ENCODE results near the gene BMP6. TPM values are rescaled to one million over a fixed set of nuclear protein-coding genes. Genes with fewer than 3 reads are reported as not detected.

The BMP6 gene
- total and polyA plus RNA-seq, 2 of the 8 experiments (the other 6 are each of a cell fraction or from before 2014, with no cell fraction given): 2.0 to 2.1 TPM

- TF ChIP-seq PHF8 (conservative IDR thresholded peaks at IDR 0.05; ENCODE audit: low read depth, low read length) (no peak), CTBP2 (IDR thresholded peaks at IDR 0.05; ENCODE audit: borderline replicate concordance, insufficient read depth, insufficient read length, low read length) (no peak)
- TF ChIP-seq, protein P1, sequence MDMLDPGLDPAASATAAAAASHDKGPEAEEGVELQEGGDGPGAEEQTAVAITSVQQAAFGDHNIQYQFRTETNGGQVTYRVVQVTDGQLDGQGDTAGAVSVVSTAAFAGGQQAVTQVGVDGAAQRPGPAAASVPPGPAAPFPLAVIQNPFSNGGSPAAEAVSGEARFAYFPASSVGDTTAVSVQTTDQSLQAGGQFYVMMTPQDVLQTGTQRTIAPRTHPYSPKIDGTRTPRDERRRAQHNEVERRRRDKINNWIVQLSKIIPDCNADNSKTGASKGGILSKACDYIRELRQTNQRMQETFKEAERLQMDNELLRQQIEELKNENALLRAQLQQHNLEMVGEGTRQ (IDR thresholded peaks at IDR 0.05; ENCODE audit: low read length): no peak
These were observed 35.2 kb downstream of the BMP6 start (continued) for GRCh38 chr6:7761051-7761450.

Measured in H1 (cell line).